Tibial nerve (tissue), 3 donors: Measurements from ENCODE around the gene METTL14.

Experiments used
- CTCF ChIP-seq, 5 experiments: fragments of 200-600 bp in 3 of 5; fragments of 450-650 bp in 2 of 5; sonication (generic) in 3 of 5; IDR thresholded peaks; one replicate each; pipeline ENCODE4 v1.5.1; 2016 to 2019; ENCODE audit warnings: antibody characterized with exemption in 5 of 5, mild to moderate bottlenecking in 3 of 5, moderate library complexity in 2 of 5
- POLR2A ChIP-seq, 2 donors: fragments of 450-650 bp; IDR thresholded peaks; one replicate each; pipeline ENCODE4 v1.6.1; 2017; ENCODE audit warnings: antibody characterized with exemption in 2 of 2, mild to moderate bottlenecking in 2 of 2, moderate library complexity in 2 of 2

GRCh38 chr4:118718511-118719170, 33.4 kb downstream of the METTL14 start:
- TF ChIP-seq CTCF (IDR thresholded peaks at IDR 0.05): no peak
- TF ChIP-seq POLR2A (IDR thresholded peaks at IDR 0.05): no peak
